Amygdala (tissue), 56 donors: ENCODE measurements around the gene NEDD4L.
A peak's percentile ranks its signal among the peaks of the same experiment; 100 is the strongest.
"Not testable (repeated sequence)": the region's sequence is repeated elsewhere in the genome, so short reads cannot be mapped to it uniquely, and the experiment has no call there.

Source experiments
- DNase-seq, 56 donors: peaks; one replicate each; lab custom pipeline; 2025; lab: John Stamatoyannopoulos, UW

The NEDD4L gene

GRCh38 chr18:58379443-58379842, 335.4 kb downstream of the NEDD4L start:
- no peak for DNase-seq

- not testable (repeated sequence) for DNase-seq
Observed at GRCh38 chr18:58380113-58380512, 336.1 kb downstream of the NEDD4L start.

- no peak for DNase-seq
Observed at GRCh38 chr18:58381676-58382411, 337.8 kb downstream of the NEDD4L start.

GRCh38 chr18:58382446-58382845, 338.4 kb downstream of the NEDD4L start:
- no peak for DNase-seq

GRCh38 chr18:58385472-58385871, 341.4 kb downstream of the NEDD4L start:
- DNase-seq, result no peak

- peak in 2 of 56 donors; percentile 16 to 20 for DNase-seq
Observed at GRCh38 chr18:58386780-58387179, 342.8 kb downstream of the NEDD4L start.

- no peak for DNase-seq
Observed at GRCh38 chr18:58387716-58388115, 343.7 kb downstream of the NEDD4L start.

GRCh38 chr18:58388736-58389135, 344.7 kb downstream of the NEDD4L start:
- no peak for DNase-seq

- no peak for DNase-seq
Observed at GRCh38 chr18:58389745-58390144, 345.7 kb downstream of the NEDD4L start.

- DNase-seq, result no peak
Observed at GRCh38 chr18:58390399-58390798, 346.4 kb downstream of the NEDD4L start.

GRCh38 chr18:58391231-58391825, 347.3 kb downstream of the NEDD4L start:
- DNase-seq, result no peak

GRCh38 chr18:58391932-58392323, 347.9 kb downstream of the NEDD4L start:
- DNase-seq, result no peak

GRCh38 chr18:58392324-58393000, 348.4 kb downstream of the NEDD4L start:
- DNase-seq, result peak in 3 of 56 donors; percentile 10 to 25 (median 11)

GRCh38 chr18:58393295-58393694, 349.3 kb downstream of the NEDD4L start:
- no peak for DNase-seq

- no peak for DNase-seq
Observed at GRCh38 chr18:58394046-58394445, 350.0 kb downstream of the NEDD4L start.

GRCh38 chr18:58394602-58395425, 350.8 kb downstream of the NEDD4L start:
- DNase-seq, result no peak

- no peak for DNase-seq
Observed at GRCh38 chr18:58396144-58396543, 352.1 kb downstream of the NEDD4L start.

- DNase-seq, result no peak
Observed at GRCh38 chr18:58396966-58397365, 352.9 kb downstream of the NEDD4L start.

GRCh38 chr18:58397385-58398132, 353.5 kb downstream of the NEDD4L start:
- DNase-seq, result no peak
